GM21381 (cell line): ENCODE measurements around the gene SRCIN1.
"Not testable (repeated sequence)": the region's sequence is repeated elsewhere in the genome, so short reads cannot be mapped to it uniquely, and the experiment has no call there.

Experiments
- ATAC-seq: cut with Tn5 transposase; IDR thresholded peaks from one replicate; pipeline ENCODE4 v1.9.1; 2021; ENCODE audit warnings: mild to moderate bottlenecking, moderate library complexity; ENCODE audit not compliant: unreplicated experiment

Gene SRCIN1

DNA sequence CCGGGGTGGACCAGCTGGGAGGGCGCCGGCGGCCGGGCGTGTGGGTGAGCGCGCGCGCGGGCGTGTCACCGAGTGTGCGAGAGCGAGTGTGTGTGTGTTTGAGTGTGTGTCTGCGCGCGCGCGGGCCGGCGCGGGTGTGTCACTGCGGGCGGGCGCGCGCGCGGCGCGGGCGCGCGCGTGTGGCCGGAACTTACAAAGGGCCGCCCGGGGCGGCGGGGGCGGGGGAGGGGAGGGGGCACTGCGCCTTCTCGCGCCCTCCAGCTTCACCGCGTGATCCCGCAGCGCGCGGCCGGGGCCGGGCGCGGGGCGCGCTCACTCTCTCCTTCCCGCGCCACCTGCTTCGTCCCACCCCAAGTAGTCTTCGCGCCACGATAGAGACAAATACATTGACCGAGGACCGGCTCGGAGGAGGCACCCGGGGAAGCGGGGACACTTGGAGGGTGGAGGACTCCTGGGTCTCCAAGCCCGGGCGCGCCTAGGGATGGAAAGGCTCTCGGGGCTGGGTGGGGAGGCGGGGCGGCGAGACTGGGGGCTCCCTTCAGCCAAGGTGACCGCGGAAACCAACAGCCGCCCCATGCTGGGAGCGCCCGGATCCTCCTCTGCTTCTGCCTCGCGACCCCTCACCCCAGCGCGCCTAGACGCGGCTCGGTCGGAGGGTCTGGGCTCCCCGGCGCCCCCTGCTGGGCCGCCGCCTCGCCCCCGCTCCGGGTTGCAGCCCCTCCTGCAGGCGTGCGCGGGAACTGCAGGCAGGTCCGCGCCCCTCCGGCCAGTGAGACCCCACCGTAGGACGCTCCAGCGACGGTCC, at the start of gene SRCIN1:
Gene SRCIN1 (minus strand): TSS at position 112 of the 805 bp plus-strand sequence. CDS start 247 bp downstream, outside the sequence.
- no peak for ATAC-seq

DNA sequence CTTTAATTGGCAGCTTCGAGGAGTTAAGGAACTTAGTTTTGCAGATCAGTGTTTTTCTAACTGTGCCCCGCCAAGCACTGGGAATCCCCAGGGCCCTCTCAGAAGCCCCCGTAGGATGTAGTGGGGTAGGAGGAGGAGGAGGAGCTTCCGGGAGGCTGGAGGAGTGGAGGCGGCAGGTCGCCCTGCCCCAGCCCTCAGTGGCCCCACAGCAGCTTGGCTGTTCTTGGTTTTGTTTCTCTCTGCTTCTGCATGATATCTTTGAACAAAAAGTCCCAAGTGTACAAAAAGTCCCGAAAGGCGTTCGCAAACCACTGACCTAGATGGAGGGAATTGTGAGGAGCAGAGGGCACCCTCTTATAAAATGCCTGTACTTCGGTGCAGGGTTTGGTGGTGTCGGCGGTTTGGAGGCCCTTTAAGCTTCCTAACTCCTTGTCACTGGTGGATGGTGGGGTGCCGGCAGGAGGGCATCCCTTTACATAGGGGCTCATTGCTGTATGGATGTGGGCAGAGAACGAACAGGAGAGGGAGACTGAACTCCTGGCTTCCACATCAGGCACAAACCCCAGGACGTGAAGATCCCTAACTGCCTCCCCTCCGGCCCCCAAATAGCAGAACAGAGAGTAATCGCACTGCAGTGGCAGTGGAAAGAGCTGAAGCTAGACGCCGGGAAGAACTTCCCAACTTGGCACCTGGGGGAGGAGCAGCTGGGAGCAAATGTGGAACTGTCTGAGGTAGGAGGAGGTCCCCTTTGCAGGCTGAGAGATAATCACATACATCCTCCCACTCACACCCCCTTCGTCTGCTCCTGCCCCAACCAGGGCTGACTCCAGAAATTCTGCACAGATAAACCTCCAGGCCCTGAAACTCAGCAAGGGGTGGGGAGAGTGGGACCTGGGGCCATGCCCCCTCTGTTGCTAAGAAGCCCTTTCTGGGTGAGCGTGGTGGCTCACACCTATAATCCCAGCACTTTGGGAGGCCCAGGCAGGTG, 49.0 kb upstream of the SRCIN1 start:
- no peak for ATAC-seq

DNA sequence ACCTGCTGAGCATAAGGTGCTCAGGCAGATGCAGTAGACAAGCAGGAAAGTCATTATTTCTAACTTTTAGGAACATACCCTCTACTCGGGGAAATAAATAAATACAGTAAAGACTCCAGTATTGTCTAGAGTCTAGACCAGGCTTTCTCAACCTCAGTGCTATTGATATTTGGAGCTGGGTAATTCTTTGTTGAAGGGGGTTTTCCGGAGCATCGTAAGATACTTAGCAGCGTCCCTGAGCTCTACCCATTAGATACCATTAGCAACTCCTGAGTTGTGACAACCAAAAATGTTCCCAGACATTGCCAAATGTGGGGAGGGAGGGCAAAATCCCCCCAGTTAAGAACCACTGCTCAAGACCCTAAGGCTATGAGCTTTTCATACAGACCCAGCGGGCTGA, 47.9 kb upstream of the SRCIN1 start:
- ATAC-seq = no peak

DNA sequence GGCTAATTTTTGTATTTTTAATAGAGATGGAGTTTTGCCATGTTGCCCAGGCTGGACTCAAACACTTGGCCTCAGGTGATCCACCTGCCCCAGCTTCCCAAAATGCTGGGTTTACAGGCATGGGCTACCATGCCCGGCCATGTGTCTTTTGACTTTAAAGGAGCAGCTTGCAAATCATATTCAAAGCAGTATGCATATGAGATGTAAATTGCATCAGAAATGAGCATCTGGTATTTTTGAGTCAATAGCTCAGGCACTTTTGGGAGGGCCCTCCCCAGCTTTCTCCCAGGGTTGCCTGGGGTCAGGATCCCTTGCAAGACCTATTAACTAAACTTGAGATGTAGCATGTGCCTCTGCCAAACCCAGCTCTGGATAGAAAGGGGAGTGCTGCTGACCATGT, 47.5 kb upstream of the SRCIN1 start:
- ATAC-seq = no peak

DNA sequence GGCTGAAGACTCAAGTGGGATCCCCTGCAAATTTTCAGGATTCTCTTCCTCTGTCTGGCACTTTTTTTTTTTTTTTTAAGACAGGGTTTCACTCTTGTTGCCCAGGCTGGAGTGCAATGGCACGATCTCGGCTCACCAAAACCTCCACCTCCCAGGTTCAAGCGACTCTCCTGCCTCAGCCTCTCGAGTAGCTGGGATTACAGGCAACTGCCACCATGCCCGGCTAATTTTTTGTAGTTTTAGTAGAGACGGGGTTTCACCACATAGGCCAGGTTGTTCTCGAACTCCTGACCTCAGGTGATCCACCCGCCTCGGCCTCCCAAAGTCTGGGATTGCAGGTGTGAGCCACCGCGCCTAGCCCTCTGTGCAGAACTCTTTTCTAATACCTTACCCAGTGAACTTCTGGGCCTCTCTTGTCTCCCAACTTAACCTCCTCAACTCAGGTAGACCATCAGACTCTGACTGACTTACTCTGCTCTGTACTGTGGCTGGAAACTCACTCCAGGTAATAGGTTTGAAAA, 45.0 kb upstream of the SRCIN1 start:
- not testable (repeated sequence) for ATAC-seq

DNA sequence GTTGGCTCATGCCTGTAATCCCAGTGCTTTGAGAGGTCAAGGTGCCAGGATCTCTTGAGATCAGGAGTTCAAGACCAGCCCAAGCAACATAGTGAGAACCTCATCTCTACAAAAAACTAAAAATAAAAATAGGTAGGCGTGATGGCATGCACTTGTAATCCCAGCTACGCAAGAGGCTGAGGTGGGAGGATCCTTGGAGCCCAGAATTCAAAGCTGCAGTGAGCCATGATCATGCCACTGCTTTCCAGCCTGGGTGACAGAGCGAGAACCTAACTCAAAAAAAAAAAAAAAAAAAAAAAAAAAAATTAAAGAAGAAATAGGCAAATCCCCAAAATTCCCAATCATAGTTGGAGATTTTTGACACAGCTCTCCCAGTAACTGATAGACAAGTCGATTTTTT, 32.2 kb upstream of the SRCIN1 start:
- ATAC-seq = no peak

GRCh38 chr17:38636054-38636453, 30.3 kb upstream of the SRCIN1 start:
- ATAC-seq = no peak

GRCh38 chr17:38632334-38632733, 26.6 kb upstream of the SRCIN1 start:
- no peak for ATAC-seq

- ATAC-seq = no peak
Observed at GRCh38 chr17:38628441-38628840, 22.7 kb upstream of the SRCIN1 start.

DNA sequence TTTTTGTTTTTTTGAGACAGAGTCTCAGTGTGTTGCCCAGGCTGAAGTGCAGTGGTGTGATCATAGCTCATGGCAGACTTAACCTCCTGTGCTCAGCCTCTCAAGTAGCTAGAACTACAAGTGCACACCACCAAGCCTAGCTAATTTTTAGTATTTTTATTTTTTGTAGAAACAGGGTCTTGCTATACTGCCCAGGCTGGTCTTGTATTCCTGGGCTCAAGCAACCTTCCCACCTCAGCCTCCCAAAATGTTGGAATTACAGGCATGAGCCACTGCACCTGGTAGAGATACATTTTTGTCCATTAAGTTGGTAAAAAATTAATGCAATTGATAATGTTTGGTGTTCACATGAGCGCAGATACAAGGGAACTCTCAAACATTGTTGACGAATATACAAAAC, 22.2 kb upstream of the SRCIN1 start:
- ATAC-seq = no peak

DNA sequence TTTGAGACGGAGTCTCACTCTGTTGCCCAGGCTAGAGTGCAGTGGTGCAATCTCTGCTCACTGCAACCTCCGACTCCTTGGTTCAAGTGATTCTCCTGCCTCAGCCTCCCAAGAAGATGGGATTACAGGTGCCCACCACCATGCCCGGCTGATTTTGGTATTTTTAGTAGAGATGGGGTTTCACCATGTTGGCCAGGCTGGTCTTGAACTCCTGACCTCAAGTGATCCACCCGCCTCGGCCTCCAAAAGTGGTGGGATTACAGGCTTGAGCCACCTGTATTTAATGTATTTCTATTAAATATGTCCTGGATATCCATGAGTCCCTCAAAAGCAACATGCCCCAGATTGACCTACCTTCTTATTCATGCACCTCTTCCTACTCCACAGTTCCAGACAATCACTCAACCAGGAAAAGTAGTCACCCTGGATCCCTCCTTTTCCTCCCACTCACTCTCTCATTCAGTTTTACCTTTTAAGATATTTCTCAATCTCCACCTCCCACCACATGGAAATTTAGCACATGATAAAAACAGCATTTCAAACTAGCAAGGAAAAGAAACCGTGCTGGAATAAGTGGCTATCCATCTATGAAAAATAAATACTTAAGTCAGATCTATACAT, 21.0 kb upstream of the SRCIN1 start:
- not testable (repeated sequence) for ATAC-seq

- no peak for ATAC-seq
Observed at GRCh38 chr17:38625482-38625881, 19.7 kb upstream of the SRCIN1 start.

DNA sequence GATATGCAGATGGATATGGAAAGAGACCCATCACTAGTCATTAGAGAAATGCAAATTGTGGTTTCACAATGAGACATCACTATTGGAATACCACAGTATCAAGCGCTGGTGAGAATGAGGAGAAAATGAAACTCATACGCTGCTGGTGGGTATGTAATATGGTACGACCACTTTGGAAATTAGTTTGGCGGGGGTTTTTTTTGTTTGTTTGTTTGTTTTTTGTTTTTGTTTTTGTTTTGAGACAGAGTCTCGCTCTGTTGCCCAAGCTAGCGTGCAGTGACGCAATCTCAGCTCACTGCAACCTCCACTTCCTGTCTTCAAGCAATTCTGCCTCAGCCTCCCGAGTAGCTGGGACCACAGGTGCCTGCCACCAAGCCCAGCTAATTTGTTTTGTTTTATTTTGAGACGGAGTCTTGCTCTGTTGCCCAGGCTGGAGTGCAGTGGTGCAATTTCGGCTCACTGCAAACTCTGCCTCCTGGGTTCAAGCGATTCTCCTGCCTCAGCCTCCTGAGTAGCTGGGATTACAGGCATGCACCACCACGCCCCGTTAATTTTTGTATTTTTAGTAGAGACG, 19.1 kb upstream of the SRCIN1 start:
- ATAC-seq = peak; percentile 64

- ATAC-seq = no peak
Observed at GRCh38 chr17:38621538-38621937, 15.8 kb upstream of the SRCIN1 start.

GRCh38 chr17:38620551-38621277, 15.0 kb upstream of the SRCIN1 start:
- ATAC-seq = no peak

DNA sequence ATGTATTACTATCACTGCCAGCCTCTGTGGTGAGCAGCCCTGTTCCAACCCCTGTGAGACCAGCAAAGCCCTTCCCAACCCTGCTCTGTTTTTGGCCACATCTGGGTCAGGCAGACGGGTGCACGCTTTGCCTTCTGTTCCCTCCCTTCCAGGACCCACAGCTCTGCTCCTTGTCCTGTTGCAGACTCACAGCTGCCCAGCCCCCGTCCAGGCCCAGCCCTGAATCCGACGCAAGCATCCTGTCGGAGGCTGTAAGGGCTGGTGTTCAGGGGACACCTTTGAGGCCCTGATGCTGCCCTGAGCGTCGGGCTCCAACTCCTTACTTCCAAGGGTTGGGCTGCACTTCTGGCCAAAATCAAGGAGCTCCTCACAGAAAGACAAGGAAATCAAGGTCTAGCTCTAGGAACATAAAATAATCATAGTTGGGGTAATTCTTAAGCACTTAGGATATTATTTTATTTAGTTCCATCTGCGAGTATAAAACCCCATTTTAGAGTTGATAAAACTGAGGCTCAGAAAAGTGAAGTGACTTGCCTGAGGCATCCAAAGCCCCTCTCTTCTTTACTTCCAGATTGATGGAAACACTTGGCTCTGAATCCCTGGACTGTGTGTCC, 14.3 kb upstream of the SRCIN1 start:
- ATAC-seq = no peak

DNA sequence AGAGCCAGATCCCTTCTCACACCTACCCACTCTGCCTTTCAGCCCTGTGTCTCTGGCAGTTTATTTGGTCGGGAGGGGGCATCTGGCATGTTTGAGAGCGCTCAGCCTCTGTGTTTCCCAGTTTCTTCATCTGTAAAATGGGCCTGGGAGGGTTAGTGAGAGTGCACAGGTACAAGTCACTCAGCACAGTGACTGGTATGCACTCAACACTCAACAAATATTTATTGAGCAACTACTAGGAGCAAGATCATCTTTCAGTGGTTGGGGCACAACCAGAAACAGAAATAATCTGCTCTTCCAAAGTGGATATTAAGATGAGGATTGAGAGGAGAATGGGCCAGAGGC, 13.7 kb upstream of the SRCIN1 start:
- ATAC-seq = no peak

DNA sequence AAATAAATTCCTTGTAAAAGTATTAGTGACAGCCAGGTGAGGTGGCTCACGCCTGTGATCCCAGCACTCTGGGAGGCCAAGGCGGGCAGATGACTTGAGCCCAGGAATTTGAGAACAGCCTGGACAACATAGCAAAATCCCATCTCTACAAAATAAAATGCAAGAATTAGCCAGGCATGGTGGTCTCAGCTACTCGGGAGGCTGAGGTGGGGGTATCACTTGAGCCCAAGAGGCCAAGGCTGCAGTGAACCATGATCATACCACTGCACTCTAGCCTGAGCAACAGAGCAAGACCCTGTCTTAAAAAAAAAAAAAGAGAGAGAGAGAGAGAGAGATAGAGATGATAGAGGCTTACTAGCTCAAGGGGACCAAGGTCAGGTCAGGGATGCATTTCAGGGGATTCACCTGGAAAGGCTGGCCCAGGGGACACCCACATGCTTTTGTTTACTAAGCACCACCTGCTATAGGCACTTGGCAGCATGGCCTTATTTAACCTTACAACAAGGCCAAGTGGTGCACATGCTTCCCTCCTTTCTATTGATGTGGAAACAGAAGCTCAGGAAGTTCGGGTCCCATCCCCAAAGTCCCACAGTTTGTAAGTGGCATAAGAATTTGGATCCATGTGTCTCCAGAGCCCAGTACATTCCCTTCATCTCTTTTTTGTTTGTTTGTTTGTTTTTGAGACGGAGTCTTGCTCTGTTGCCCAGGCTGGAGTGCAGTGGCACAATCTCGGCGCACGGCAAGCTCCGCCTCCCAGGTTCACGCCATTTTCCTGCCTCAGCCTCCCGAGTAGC, 12.4 kb upstream of the SRCIN1 start:
- no peak for ATAC-seq
